ENCODE data around the gene CCL25. TPM values are rescaled to one million over a fixed set of nuclear protein-coding genes. Genes with fewer than 3 reads are reported as not detected.

CCL25 gene
- total and polyA plus RNA-seq, 2 of the 13 experiments (the other 11 are each of a cell fraction or from before 2014, with no cell fraction given), result not detected

DNA sequence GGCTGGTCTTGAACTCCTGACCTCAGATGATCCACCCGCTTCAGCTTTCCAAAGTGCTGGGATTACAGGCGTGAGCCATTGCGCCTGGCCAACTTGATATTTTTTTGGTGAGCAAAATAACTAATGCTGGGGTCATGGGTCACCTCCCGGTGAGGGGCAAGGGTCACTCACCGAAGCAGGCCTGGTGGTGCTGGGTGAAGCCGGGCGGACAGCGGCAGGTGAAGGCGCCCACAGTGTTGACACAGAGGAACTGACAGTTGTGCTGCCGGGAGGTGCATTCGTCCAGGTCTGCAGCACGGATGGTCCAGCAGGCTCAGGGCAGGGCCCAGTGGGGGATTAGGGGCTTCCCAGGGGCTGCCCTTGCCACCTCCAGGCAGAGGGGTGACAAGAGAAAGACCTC, 28.3 kb downstream of the CCL25 start:
- 6% methylated on average over 7 of the region's 12 CpGs for WGBS (ENCODE audit: low lambda C conversion rate)
- peak; percentile 51 for ATAC-seq
- intact Hi-C loops (cut with micrococcal nuclease; ENCODE audit: unreplicated experiment), result no loop called here
- TF ChIP-seq FOXP1 (IDR thresholded peaks at IDR 0.05) (no peak), FOXP1 (CRISPR knock-in tag; IDR thresholded peaks at IDR 0.05) (no peak), SRSF1 (optimal IDR thresholded peaks at IDR 0.05; ENCODE audit: low read depth, low read length) (no peak), TEAD3 (CRISPR knock-in tag; optimal IDR thresholded peaks at IDR 0.05; ENCODE audit: borderline replicate concordance) (no peak), MTA1 (CRISPR knock-in tag; IDR thresholded peaks at IDR 0.05; ENCODE audit: borderline replicate concordance) (no peak), SATB2 (CRISPR knock-in tag; IDR thresholded peaks at IDR 0.05) (no peak), AHR (CRISPR knock-in tag; IDR thresholded peaks at IDR 0.05) (no peak), HDAC6 (IDR thresholded peaks at IDR 0.05; ENCODE audit: low read depth, low read length) (no peak), AGO2 (optimal IDR thresholded peaks at IDR 0.05; ENCODE audit: low read depth, low read length) (no peak), RXRB (CRISPR knock-in tag; IDR thresholded peaks at IDR 0.05; ENCODE audit: borderline replicate concordance) (peak; percentile 58), ATRX (CRISPR knock-in tag; IDR thresholded peaks at IDR 0.05; ENCODE audit: borderline replicate concordance) (no peak), MAFG (CRISPR knock-in tag; IDR thresholded peaks at IDR 0.05) (no peak), RELA (CRISPR knock-in tag; IDR thresholded peaks at IDR 0.05) (no peak), NR2F1 (CRISPR knock-in tag; IDR thresholded peaks at IDR 0.05) (peak; percentile 41 to 45; a peak in 2 of 4 replicates), TOPORS (CRISPR knock-in tag; IDR thresholded peaks at IDR 0.05) (no peak)
- TF ChIP-seq, protein P1, sequence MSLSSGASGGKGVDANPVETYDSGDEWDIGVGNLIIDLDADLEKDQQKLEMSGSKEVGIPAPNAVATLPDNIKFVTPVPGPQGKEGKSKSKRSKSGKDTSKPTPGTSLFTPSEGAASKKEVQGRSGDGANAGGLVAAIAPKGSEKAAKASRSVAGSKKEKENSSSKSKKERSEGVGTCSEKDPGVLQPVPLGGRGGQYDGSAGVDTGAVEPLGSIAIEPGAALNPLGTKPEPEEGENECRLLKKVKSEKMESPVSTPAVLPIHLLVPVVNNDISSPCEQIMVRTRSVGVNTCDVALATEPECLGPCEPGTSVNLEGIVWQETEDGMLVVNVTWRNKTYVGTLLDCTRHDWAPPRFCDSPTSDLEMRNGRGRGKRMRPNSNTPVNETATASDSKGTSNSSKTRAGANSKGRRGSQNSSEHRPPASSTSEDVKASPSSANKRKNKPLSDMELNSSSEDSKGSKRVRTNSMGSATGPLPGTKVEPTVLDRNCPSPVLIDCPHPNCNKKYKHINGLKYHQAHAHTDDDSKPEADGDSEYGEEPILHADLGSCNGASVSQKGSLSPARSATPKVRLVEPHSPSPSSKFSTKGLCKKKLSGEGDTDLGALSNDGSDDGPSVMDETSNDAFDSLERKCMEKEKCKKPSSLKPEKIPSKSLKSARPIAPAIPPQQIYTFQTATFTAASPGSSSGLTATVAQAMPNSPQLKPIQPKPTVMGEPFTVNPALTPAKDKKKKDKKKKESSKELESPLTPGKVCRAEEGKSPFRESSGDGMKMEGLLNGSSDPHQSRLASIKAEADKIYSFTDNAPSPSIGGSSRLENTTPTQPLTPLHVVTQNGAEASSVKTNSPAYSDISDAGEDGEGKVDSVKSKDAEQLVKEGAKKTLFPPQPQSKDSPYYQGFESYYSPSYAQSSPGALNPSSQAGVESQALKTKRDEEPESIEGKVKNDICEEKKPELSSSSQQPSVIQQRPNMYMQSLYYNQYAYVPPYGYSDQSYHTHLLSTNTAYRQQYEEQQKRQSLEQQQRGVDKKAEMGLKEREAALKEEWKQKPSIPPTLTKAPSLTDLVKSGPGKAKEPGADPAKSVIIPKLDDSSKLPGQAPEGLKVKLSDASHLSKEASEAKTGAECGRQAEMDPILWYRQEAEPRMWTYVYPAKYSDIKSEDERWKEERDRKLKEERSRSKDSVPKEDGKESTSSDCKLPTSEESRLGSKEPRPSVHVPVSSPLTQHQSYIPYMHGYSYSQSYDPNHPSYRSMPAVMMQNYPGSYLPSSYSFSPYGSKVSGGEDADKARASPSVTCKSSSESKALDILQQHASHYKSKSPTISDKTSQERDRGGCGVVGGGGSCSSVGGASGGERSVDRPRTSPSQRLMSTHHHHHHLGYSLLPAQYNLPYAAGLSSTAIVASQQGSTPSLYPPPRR (CRISPR knock-in tag; IDR thresholded peaks at IDR 0.05; ENCODE audit: borderline replicate concordance), result no peak
- TF ChIP-seq, protein P2, sequence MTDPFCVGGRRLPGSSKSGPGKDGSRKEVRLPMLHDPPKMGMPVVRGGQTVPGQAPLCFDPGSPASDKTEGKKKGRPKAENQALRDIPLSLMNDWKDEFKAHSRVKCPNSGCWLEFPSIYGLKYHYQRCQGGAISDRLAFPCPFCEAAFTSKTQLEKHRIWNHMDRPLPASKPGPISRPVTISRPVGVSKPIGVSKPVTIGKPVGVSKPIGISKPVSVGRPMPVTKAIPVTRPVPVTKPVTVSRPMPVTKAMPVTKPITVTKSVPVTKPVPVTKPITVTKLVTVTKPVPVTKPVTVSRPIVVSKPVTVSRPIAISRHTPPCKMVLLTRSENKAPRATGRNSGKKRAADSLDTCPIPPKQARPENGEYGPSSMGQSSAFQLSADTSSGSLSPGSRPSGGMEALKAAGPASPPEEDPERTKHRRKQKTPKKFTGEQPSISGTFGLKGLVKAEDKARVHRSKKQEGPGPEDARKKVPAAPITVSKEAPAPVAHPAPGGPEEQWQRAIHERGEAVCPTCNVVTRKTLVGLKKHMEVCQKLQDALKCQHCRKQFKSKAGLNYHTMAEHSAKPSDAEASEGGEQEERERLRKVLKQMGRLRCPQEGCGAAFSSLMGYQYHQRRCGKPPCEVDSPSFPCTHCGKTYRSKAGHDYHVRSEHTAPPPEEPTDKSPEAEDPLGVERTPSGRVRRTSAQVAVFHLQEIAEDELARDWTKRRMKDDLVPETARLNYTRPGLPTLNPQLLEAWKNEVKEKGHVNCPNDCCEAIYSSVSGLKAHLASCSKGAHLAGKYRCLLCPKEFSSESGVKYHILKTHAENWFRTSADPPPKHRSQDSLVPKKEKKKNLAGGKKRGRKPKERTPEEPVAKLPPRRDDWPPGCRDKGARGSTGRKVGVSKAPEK (CRISPR knock-in tag; IDR thresholded peaks at IDR 0.05; ENCODE audit: borderline replicate concordance), result no peak
- TF ChIP-seq, protein P3, sequence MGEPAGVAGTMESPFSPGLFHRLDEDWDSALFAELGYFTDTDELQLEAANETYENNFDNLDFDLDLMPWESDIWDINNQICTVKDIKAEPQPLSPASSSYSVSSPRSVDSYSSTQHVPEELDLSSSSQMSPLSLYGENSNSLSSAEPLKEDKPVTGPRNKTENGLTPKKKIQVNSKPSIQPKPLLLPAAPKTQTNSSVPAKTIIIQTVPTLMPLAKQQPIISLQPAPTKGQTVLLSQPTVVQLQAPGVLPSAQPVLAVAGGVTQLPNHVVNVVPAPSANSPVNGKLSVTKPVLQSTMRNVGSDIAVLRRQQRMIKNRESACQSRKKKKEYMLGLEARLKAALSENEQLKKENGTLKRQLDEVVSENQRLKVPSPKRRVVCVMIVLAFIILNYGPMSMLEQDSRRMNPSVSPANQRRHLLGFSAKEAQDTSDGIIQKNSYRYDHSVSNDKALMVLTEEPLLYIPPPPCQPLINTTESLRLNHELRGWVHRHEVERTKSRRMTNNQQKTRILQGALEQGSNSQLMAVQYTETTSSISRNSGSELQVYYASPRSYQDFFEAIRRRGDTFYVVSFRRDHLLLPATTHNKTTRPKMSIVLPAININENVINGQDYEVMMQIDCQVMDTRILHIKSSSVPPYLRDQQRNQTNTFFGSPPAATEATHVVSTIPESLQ (CRISPR knock-in tag; conservative IDR thresholded peaks at IDR 0.05), result no peak

More for the DNA sequence above, 28.3 kb downstream of the CCL25 start:
- in situ Hi-C loops (cut with HindIII; ENCODE audit: extremely low pct_ligation_motif_present, low pct_unique_long_range_greater_than_20kb), result no loop called here
- Histone ChIP-seq H3K79me2 (ENCODE audit: insufficient read depth, low read length) (no peaks in the 10 kb centered on the region), H3K9me3 (ENCODE audit: low read length) (no peaks in the 10 kb centered on the region), H3K36me3 (replicated peaks in 1 of 2; ENCODE audit: control insufficient read depth in 1 of 2, insufficient read depth in 2 of 2, low read length in 2 of 2) (no peaks in the 10 kb centered on the region), H2AFZ (ENCODE audit: low read length) (no peak overlapping the region), H3K4me3 (replicated peaks in 1 of 3; ENCODE audit: insufficient read depth in 1 of 3, low read depth in 2 of 3, low read length in 3 of 3) (peak overlapping the region in 1 of 3 experiments; percentile 26; a peak in 1 of 6 replicates), H3K27ac (ENCODE audit: extremely low read length, insufficient read depth, low read length) (no peak overlapping the region), H4K20me1 (ENCODE audit: insufficient read depth, low read length) (no peaks in the 10 kb centered on the region), H3K4me2 (ENCODE audit: low read depth, low read length) (peak overlapping the region; percentile 34), H3K27me3 (ENCODE audit: control insufficient read depth in 1 of 2, insufficient read depth in 2 of 2, low read length in 2 of 2) (no peaks in the 10 kb centered on the region), H3K4me1 (ENCODE audit: insufficient read depth, low read length) (peaks cover 40% of the 10 kb centered on the region), H3K9ac (ENCODE audit: insufficient read depth, low read depth, low read length) (no peak overlapping the region)
- BruUV-seq (replicated peaks), result no TSS peak
- CTCF ChIA-PET (ENCODE audit: low intra/inter-chr PET ratio, low total read pairs), result no interaction called here
- DNase-seq (ENCODE audit: low spot score), result no peak
- POLR2A ChIA-PET, result no interaction called here
- no peak for FAIRE-seq

Data from HepG2 (cell line).